NCI-H1436 treated with DMSO at 0.1 percent for 48 hours (cell line): Measurements from ENCODE around the gene CUEDC2.
"Not testable (repeated sequence)": the region's sequence is repeated elsewhere in the genome, so short reads cannot be mapped to it uniquely, and the experiment has no call there.

Experiments used
- DNase-seq: peaks from one replicate; lab custom pipeline; 2025; lab: John Stamatoyannopoulos, UW

CUEDC2 gene

DNA sequence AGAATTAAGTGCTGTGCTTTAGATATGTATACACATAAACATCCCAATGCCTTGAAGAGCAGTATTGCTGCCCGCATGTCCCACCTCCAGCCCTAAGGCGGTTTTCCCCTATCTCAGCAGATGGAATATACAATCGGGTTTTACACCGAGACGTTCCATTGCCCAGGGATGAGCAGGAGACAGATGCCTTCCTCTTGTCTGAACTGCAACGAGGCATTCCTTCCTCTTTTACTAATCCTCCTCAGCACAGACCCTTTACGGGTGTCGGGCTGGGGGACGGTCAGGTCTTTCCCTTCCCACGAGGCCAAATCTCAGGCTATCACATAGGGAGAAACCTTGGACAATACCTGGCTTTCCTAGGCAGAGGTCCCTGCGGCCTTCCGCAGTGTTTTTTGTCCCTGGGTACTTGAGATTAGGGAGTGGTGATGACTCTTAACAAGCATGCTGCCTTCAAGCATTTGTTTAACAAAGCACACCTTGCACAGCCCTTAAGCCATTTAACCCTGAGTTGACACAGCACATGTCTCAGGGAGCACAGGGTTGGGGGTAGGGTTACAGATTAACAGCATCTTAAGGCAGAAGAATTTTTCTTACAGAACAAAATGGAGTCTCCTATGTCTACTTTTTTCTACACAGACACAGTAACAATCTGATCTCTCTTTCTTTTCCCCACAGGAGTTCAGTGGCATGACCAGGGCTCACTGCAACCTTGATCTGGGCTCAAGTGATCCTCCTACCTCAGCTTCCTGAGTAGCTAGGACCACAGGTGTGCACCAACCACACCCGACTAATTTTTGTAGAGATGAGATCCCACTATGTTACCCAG, 22.5 kb upstream of the CUEDC2 start:
- DNase-seq = not testable (repeated sequence)

DNA sequence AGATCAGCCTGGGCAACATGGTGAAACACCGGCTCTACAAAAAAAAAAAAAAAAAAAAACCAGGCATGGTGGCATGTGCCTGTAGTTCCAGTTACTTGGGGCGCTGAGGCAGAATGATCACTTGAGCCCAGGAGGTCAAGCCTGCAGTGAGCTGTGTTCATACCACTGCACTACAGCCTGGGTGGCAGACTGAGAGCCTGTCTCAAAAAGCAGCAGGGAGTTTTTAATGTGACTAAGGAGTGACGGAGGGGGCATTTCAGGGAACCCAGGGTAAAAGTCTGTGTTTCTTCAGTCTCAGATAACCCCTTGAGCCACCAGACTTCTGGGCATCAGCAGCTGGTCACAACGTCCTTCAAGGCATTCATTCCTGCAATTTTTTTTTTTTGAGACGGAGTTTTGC, 21.1 kb upstream of the CUEDC2 start:
- DNase-seq = no peak

DNA sequence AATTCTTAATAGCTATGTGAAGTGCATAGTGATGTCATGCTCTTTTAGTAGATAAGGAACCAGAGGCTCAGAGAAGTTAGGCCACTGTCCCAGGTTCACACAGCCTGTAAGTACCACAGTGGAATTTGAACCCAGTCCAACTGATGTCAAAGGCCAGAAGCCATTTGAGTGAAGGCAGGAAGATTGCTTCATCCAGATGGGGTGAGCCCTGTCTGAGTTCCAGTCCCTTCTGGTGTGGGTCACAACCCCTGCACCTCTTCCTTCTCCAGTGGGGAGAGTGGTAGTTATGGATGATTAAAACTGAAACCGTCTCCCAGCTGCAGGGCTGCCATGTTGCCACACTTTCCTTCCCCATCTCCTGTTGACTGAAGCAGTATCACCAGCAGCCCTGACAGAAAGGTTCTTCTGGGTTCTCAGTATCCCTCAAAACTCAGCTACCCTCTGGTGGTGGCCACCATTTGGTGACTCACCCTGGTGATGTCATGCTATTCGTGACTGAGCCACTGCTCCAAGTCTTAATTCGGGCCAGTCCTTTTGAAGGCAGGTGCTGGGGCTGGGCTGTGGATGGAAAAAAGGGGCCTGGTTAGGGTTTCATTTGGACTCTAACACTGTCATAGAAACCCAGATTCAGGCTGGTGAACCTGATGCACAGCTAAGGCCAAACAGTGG, 20.4 kb upstream of the CUEDC2 start:
- no peak for DNase-seq

GRCh38 chr10:102451105-102451969, 19.0 kb upstream of the CUEDC2 start, which contains the start of gene C10orf95:
Gene C10orf95, minus strand, starts transcription at chr10:102451543. Its CDS starts 450 bp downstream, at chr10:102451093.
- DNase-seq = no peak

DNA sequence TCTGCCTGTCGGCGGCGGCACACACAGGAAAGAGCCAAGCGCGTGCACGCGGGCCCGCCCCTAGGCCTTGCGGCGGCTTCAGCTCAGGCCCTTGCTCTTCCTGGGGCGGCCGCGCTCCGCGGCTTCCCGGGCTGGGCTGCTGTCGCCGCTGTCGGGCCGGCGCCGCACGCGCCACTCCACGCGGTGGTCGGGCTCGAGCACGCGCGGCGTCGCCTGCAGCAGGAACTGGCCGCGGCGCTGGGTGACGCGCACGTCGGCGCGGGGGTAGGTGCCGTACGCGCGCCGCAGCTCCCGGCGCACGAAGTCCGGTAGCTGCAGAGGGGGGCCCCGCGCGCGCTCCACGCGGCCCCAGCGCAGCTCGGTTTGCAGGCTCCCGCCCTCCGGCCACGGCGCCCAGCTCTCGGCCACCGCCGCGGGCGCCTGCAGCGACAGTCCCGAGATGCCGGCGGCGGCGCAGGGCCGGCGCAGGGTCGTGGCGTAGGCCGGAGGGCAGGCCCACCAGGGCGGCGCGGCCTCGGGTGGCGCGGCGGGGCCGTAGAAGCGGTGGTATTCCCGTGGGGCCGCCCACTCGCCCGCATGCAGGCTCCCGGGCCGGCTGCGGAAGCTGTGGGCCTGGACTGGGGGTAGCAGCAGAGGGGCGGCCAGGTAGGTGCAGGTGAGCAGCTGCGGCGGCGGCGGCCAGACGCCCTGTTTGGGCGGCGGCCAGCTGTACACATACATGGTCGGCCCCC, 18.2 kb upstream of the CUEDC2 start:
- no peak for DNase-seq

- DNase-seq = no peak
These were observed 17.7 kb upstream of the CUEDC2 start for GRCh38 chr10:102450124-102450373.

GRCh38 chr10:102449321-102450123, 17.1 kb upstream of the CUEDC2 start:
- DNase-seq = peak; percentile 56

DNA sequence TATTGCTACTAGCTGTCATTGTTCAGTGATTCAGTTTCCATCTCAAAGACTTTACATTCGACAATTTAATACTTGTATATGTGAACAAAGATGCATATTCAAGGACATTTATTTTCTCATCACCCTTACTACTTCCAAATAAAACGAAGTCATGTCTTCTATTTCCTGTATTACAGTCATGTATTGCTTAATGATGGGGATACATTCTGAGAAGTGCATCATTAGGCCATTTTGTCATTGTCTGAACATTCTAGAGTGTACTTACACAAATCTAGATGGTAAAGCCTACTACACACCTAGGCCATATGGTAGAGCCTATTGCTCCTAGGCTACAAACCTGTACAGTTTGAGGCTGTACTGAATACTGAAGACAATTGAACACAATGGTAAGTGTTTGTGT, 12.5 kb upstream of the CUEDC2 start:
- no peak for DNase-seq

DNA sequence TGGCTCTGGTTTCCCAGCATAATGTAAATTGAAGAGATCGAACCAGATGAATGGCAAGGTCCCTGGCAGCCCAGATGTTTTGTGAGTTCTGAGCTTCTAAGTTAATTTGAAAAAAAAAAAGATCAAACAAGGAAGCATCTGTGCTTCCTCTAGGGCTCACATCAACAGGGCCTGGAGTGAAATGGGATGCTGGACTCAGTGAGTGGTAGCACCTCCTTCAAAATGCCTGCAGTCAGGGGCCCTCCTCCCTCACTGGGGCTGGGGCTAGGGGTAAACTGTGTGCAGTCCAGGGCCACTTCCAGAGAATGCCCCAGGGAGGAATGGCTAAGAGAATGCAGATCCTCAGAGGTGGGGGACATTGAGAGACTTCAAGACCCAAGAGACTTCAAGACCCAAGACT, 6.0 kb upstream of the CUEDC2 start:
- DNase-seq = no peak

DNA sequence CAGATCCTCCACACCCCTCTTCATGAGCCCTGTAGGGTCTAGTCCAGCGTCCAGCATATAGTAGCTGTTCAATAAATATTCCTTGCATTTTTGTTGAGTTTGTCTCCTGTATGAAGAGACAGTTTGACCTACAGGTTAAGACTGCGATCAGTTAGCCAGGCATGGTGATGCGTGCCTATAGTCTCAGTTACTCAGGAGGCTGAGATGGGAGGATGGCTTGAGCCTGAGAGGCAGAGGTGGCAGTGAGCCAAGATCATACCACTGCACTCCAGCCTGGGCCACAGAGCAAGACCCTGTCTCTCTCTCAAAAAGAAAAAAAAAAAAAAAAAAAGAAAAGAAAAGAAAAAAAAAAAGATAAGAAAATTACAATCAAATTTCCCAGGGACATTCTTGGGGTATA, 5.1 kb upstream of the CUEDC2 start:
- DNase-seq = no peak

DNA sequence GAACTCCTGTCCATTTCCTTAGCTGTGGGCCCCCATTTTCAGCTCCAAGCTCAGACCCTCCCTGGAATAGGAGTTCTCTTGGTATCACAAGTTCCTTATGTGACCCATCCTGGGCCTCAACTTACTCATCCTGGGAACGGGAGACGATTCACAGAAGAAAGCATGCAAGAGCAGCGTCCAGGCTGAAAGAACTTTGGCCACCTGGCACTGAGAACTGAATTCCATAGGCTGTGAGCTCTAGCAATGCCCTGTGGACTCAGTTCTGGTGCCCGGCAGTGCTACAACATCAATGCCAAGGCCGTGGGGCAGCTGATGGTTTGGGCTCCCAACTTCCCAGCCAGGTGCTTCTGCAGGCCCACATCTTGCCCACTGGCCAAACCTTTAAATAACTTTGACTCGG, 3.9 kb upstream of the CUEDC2 start:
- DNase-seq = no peak

DNA sequence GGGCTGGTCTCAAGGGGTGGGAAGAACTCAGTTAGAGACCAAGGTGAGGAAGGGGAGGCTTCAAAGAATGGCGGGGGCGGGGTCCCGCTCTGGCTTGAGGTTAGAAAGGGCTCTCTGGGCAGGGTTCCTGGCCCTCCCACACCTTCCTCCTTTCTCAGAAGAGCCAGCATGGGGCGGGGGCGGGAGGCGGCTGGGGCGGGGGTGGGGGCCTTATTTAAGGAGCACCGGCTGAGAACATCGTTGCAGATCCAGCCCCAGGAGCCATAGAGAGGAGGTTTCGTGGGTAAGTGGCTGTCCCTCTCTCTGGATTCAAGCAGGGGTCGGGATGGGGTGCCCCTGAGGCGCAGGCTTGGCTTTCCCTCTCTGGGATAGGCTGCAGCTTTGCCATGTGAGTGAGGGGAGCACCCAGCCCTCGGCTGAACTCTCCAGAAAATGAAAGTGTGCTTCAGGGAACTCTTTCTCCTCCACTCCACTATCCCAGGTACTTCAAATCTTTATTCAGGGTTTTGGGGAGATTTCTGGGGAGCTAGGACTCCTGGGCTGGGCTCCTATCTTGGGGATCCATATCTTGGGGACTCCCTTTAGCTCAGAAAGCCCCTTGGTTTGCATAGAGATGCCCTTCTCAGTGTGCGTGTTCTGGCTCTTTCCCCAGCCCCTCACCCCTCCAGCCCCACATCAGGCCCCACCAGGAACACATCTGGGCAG, 3.3 kb upstream of the CUEDC2 start:
- DNase-seq = no peak

- no peak for DNase-seq
These were observed 2.7 kb upstream of the CUEDC2 start for GRCh38 chr10:102435133-102435497.

GRCh38 chr10:102434394-102435132, 2.2 kb upstream of the CUEDC2 start:
- no peak for DNase-seq

DNA sequence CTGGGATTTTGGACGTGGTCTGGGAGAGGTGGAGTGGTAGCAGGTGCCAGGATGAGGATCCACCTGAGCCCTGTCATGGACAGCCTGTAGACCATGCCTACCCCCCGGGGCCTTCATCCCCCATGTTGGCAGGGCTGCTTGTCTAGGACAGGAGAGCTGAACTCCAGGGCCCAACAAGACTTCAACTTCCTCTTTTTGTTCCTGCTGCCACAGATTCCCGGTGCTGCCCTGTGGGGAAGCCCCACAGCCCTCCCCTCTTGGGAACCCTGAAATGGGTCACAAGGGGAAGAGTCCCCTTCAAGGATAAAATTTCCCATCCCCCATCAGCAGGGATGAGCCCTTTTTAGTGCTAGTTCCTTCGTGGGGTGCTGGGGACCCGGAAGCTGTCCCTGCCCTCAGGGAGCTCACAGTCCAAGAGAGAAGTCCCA, 1.3 kb upstream of the CUEDC2 start:
- no peak for DNase-seq

GRCh38 chr10:102431452-102432124, 786 bp downstream of the CUEDC2 start:
- no peak for DNase-seq

DNA sequence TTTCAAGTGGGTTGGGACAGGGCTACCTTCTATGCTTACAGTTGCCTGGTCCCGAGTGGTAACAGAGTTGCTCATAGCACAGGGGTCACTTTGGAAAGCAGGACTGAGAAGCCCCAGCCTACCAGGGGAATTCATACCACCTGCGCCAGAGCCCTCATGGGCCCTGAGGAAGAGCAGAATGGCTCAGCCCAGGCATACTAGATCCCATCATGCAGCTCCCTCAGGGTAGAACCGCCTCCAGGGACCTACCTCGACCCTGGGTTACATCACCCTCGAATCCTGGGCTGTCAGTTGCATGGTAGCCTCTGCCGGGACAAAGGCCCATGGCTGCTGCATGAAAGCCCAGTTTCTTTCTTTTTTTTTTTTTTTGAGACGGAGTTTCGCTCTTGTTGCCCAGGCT, 2.9 kb downstream of the CUEDC2 start:
- DNase-seq = no peak

DNA sequence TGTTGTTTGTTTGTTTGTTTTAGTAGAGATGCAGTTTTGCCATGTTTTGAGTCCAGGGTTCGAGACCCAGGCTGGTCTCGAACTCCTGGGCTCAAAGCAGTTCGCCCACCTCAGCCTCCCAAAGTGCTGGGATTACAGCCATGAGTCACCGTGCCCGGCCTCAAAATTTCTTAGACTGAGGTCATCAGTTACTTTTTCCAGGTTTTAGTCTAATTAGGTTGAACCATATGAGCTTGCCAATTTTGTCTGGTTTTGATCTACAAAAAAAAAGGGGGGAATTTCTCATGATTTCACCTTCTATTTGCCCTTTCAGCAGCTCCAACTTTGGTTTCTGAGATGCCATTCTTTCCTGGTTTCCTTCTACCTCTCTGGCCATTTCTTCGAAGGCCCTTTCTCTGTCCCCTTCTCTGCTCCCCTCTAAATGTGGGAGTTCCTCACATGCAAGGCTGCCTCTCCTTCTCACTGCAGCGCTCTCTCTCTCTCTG, 5.5 kb downstream of the CUEDC2 start:
- DNase-seq = no peak

DNA sequence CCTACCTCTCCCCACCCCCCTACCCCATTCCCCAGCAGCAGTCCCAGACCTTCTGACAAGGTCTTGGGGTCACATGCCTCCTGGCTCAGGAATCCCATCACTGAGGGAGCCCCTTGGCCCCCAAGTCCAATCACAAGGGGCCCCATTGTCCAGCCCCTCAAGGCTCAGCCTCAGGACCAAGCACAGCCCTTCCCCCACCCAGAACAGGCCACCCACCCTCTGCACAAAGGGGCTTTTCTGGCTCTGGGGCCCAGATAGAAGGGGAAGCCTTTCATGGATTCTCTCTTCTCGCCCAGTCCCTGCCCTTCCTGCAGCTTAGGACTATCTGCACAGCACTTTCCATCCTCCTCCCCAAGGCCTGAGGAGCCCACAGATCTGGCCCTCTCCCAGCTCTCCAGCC, 6.9 kb downstream of the CUEDC2 start:
- DNase-seq = no peak
